OCI-LY3 (cell line): ENCODE data around the gene COG1.

Experiments
- CTCF ChIP-seq: fragments of 200-600, 300-600 bp; sonication (generic); IDR thresholded peaks from 2 replicates; pipeline ENCODE4 v1.5.1; 2014; ENCODE audit warnings: antibody characterized with exemption, low read length, low read depth
- EZH2phosphoT487 ChIP-seq: fragments of 200-600 bp; shearing (Covaris generic); IDR thresholded peaks from 2 replicates; pipeline ENCODE4 v1.6.1; 2018; ENCODE audit warnings: antibody characterized with exemption, mixed run types, low read depth

DNA sequence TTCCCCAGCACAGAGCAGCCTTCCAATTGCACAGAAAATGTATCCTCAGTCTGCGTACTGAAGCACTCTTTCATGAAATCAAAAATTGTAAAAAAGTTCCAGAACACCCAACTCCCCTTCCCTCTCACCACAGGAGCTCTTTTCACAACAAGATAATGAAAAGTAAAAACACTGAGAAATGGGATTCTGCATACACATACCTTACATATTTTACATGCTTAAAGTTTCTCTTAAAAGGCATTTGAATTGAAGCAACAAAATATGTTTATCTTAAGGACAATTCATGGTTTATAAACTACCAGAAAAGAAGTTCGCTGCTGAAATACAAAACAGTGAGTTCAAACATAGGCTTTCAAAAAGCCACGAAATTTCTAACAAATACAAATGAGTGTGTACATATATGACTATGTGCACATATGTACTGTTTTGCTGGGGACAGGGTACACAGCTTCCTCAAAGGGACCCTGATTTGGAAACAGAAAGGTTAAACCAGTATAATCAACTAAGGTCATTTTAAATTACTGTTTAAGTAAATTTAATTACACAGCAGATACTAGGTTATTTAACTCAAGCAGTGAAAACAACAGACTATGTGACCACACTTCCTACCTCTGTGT, 33.8 kb downstream of the COG1 start:
- TF ChIP-seq CTCF, result no peak
- no peak for TF ChIP-seq EZH2phosphoT487
